Left kidney (tissue), 2 donors: Measurements from ENCODE around the gene SNCB. TPM values are rescaled to one million over a fixed set of nuclear protein-coding genes. Genes with fewer than 3 reads are reported as not detected.

ENCODE experiments used
- DNase-seq: peaks from one replicate; pipeline ENCODE4 v3.0.0-alpha.2; 2013
- polyA plus RNA-seq: library from polyadenylated mRNA; unstranded; fragments of 120-200 nt; gene quantifications from one replicate; pipeline ENCODE4 v1.2.1, GENCODE V29; 2013; ENCODE audit not compliant: insufficient read length

The SNCB gene
- polyA plus RNA-seq, 1 donor: 0.20 TPM

GRCh38 chr5:176574297-176574591 lies 56.1 kb downstream of the SNCB start:
- no peak for DNase-seq

GRCh38 chr5:176573564-176574296 lies 56.6 kb downstream of the SNCB start:
- peak; percentile 44 for DNase-seq

Other genes starting within 250 kb of the SNCB start
- 30.8 TPM for gene NOP16, start 241.9 kb downstream of the SNCB start, polyA plus RNA-seq
- gene HIGD2A, start 241.8 kb downstream of the SNCB start, polyA plus RNA-seq: 89.8 TPM
- gene CLTB, start 214.0 kb downstream of the SNCB start, polyA plus RNA-seq: 45.0 TPM
- gene FAF2, start 182.1 kb downstream of the SNCB start, polyA plus RNA-seq: 56.6 TPM
- 51.1 TPM for gene RNF44, start 93.1 kb downstream of the SNCB start, polyA plus RNA-seq
- 25.0 TPM for gene CDHR2, start 81.2 kb downstream of the SNCB start, polyA plus RNA-seq
- 2.2 TPM for gene GPRIN1, start 20.4 kb downstream of the SNCB start, polyA plus RNA-seq
- gene EIF4E1B, start 141 bp upstream of the SNCB start, polyA plus RNA-seq: not detected
- gene TSPAN17, start 16.9 kb upstream of the SNCB start, polyA plus RNA-seq: 29.3 TPM
- 0.17 TPM for gene UNC5A, start 180.0 kb upstream of the SNCB start, polyA plus RNA-seq